DOHH2 (cell line): Measurements from ENCODE around the gene CEP295NL.

Experiments
- CTCF ChIP-seq: fragments of 200-600 bp; sonication (generic); IDR thresholded peaks from one replicate; pipeline ENCODE4 v1.5.1; 2014; ENCODE audit warnings: antibody characterized with exemption, mild to moderate bottlenecking, low read depth, low read length; ENCODE audit not compliant: poor library complexity, severe bottlenecking
- EZH2phosphoT487 ChIP-seq: fragments of 200-600 bp; sonication (generic); IDR thresholded peaks from 2 replicates; pipeline ENCODE4 v1.6.1; 2017; ENCODE audit warnings: borderline replicate concordance, mild to moderate bottlenecking, antibody characterized with exemption, low read length, moderate library complexity, mixed read lengths

- TF ChIP-seq CTCF (no peak), EZH2phosphoT487 (no peak)
Measured at GRCh38 chr17:78944026-78944425, 41.0 kb upstream of the CEP295NL start.
